GM18873 (cell line): Measurements from ENCODE around the gene KAT2B.
A peak's percentile ranks its signal among the peaks of the same experiment; 100 is the strongest.

Experiments used
- ATAC-seq: cut with Tn5 transposase; IDR thresholded peaks from one replicate; pipeline ENCODE4 v1.9.1; 2021; ENCODE audit warnings: mild to moderate bottlenecking, moderate library complexity, moderate number of reproducible peaks; ENCODE audit not compliant: unreplicated experiment, low FRiP score

Gene KAT2B

GRCh38 chr3:20062996-20063395 is 22.8 kb downstream of the KAT2B start:
- ATAC-seq = no peak

- no peak for ATAC-seq
Measured at GRCh38 chr3:20064387-20064786, 24.1 kb downstream of the KAT2B start.

GRCh38 chr3:20064796-20065564 is 24.7 kb downstream of the KAT2B start:
- no peak for ATAC-seq

- no peak for ATAC-seq
Measured at GRCh38 chr3:20066079-20066478, 25.8 kb downstream of the KAT2B start.

- no peak for ATAC-seq
Measured at GRCh38 chr3:20066850-20067617, 26.8 kb downstream of the KAT2B start.

- no peak for ATAC-seq
Measured at GRCh38 chr3:20068512-20069177, 28.4 kb downstream of the KAT2B start.

- no peak for ATAC-seq
Measured at GRCh38 chr3:20069178-20069532, 28.9 kb downstream of the KAT2B start.

- ATAC-seq = no peak
Measured at GRCh38 chr3:20071175-20071574, 30.9 kb downstream of the KAT2B start.

GRCh38 chr3:20072422-20072821 is 32.2 kb downstream of the KAT2B start:
- no peak for ATAC-seq

- ATAC-seq = no peak
Measured at GRCh38 chr3:20073068-20073467, 32.8 kb downstream of the KAT2B start.

- no peak for ATAC-seq
Measured at GRCh38 chr3:20073683-20074082, 33.4 kb downstream of the KAT2B start.

- no peak for ATAC-seq
Measured at GRCh38 chr3:20074226-20075063, 34.2 kb downstream of the KAT2B start.

GRCh38 chr3:20075197-20075596 is 35.0 kb downstream of the KAT2B start:
- no peak for ATAC-seq

- ATAC-seq = no peak
Measured at GRCh38 chr3:20076296-20076997, 36.2 kb downstream of the KAT2B start.

- no peak for ATAC-seq
Measured at GRCh38 chr3:20077068-20077467, 36.8 kb downstream of the KAT2B start.

- ATAC-seq = no peak
Measured at GRCh38 chr3:20078194-20078714, 38.0 kb downstream of the KAT2B start.

- no peak for ATAC-seq
Measured at GRCh38 chr3:20079621-20080020, 39.4 kb downstream of the KAT2B start.

GRCh38 chr3:20080956-20081554 is 40.8 kb downstream of the KAT2B start:
- peak; percentile 88 for ATAC-seq

GRCh38 chr3:20083253-20083652 is 43.0 kb downstream of the KAT2B start:
- no peak for ATAC-seq
